NCI-H146 (cell line): ENCODE measurements around the gene SEL1L2.

ENCODE experiments used
- DNase-seq: peaks from one replicate; lab custom pipeline; 2025; lab: John Stamatoyannopoulos, UW

SEL1L2 gene

GRCh38 chr20:13816757-13817156 is 173.7 kb downstream of the SEL1L2 start:
- no peak for DNase-seq

GRCh38 chr20:13814672-13815071 is 175.7 kb downstream of the SEL1L2 start:
- no peak for DNase-seq

- no peak for DNase-seq
These were observed 176.5 kb downstream of the SEL1L2 start for GRCh38 chr20:13813910-13814309.

GRCh38 chr20:13810446-13810845 is 180.0 kb downstream of the SEL1L2 start:
- DNase-seq, result no peak

GRCh38 chr20:13809855-13810254 is 180.6 kb downstream of the SEL1L2 start:
- DNase-seq, result no peak

- DNase-seq, result no peak
These were observed 181.0 kb downstream of the SEL1L2 start for GRCh38 chr20:13809373-13809772.

- DNase-seq, result peak; percentile 20
These were observed 189.7 kb downstream of the SEL1L2 start for GRCh38 chr20:13800728-13801134.

- DNase-seq, result no peak
These were observed 190.4 kb downstream of the SEL1L2 start for GRCh38 chr20:13799974-13800373.
